ENCODE data around the gene SNX25. TPM values are rescaled to one million over a fixed set of nuclear protein-coding genes. Genes with fewer than 3 reads are reported as not detected.

Gene SNX25
- total and polyA plus RNA-seq, 10 of the 15 experiments (the other 5 are each of a cell fraction or from before 2014, with no cell fraction given), result 11.2 to 117 (median 62.8) TPM

DNA sequence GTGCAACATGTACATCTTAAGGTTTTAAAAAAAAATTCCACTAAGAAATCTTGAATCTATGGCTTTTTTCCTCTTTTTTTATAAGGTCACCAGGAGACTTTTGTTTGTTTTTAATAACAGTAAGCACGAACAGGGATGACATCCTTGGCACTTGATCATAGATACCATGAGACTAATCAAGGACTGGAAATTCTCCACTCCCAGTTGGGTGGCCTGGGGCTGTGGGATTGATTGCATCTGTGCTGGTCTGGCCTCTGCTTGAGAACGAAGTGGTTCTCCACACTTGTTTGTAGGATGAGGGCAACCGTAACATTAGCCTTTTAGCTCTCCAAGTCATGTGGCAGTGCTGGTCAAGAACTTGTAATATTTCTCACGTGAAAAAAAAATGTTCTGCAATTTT lies 35.4 kb downstream of the SNX25 start:
- DNase-seq (ENCODE audit: low read depth, low spot score) (no peak), ATAC-seq (no peak), FAIRE-seq (no peak)
- in situ Hi-C loops (cut with MboI) (no loop called here), intact Hi-C loops (cut with micrococcal nuclease; ENCODE audit: unreplicated experiment) (no loop called here)
- TF ChIP-seq REST (IDR thresholded peaks at IDR 0.05; ENCODE audit: low read depth, low read length) (no peak), NR2C1 (IDR thresholded peaks at IDR 0.05) (no peak), MTA3 (IDR thresholded peaks at IDR 0.05; ENCODE audit: borderline replicate concordance, low read length) (no peak), NBN (IDR thresholded peaks at IDR 0.05) (no peak), LARP7 (IDR thresholded peaks at IDR 0.05) (no peak), BCL3 (IDR thresholded peaks at IDR 0.05; ENCODE audit: borderline replicate concordance, insufficient read depth, low read depth, low read length, poor library complexity, severe bottlenecking) (no peak), POLR2A (IDR thresholded peaks at IDR 0.05; ENCODE audit: low read depth, low read length) (no peak), CREM (IDR thresholded peaks at IDR 0.05; ENCODE audit: low read depth) (no peak), ZNF274 (IDR thresholded peaks at IDR 0.05; ENCODE audit: insufficient read depth, insufficient read length) (no peak), BMI1 (IDR thresholded peaks at IDR 0.05; ENCODE audit: borderline replicate concordance) (no peak), ZNF622 (IDR thresholded peaks at IDR 0.05) (no peak), BACH1 (IDR thresholded peaks at IDR 0.05; ENCODE audit: borderline replicate concordance) (no peak), KAT2A (conservative IDR thresholded peaks at IDR 0.05; ENCODE audit: control insufficient read depth, low read depth, low read length) (no peak)
- TF ChIP-seq, protein P1, sequence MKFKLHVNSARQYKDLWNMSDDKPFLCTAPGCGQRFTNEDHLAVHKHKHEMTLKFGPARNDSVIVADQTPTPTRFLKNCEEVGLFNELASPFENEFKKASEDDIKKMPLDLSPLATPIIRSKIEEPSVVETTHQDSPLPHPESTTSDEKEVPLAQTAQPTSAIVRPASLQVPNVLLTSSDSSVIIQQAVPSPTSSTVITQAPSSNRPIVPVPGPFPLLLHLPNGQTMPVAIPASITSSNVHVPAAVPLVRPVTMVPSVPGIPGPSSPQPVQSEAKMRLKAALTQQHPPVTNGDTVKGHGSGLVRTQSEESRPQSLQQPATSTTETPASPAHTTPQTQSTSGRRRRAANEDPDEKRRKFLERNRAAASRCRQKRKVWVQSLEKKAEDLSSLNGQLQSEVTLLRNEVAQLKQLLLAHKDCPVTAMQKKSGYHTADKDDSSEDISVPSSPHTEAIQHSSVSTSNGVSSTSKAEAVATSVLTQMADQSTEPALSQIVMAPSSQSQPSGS (IDR thresholded peaks at IDR 0.05; ENCODE audit: low read length), result no peak
- TF ChIP-seq, protein P2, sequence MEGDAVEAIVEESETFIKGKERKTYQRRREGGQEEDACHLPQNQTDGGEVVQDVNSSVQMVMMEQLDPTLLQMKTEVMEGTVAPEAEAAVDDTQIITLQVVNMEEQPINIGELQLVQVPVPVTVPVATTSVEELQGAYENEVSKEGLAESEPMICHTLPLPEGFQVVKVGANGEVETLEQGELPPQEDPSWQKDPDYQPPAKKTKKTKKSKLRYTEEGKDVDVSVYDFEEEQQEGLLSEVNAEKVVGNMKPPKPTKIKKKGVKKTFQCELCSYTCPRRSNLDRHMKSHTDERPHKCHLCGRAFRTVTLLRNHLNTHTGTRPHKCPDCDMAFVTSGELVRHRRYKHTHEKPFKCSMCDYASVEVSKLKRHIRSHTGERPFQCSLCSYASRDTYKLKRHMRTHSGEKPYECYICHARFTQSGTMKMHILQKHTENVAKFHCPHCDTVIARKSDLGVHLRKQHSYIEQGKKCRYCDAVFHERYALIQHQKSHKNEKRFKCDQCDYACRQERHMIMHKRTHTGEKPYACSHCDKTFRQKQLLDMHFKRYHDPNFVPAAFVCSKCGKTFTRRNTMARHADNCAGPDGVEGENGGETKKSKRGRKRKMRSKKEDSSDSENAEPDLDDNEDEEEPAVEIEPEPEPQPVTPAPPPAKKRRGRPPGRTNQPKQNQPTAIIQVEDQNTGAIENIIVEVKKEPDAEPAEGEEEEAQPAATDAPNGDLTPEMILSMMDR (IDR thresholded peaks at IDR 0.05 in 2 of 3, conservative IDR thresholded peaks at IDR 0.05 in 1 of 3; ENCODE audit: control insufficient read depth in 2 of 3, extremely low read depth in 1 of 3, insufficient read depth in 1 of 3, low read depth in 3 of 3, low read length in 3 of 3), result no peak
- TF ChIP-seq, protein P3, sequence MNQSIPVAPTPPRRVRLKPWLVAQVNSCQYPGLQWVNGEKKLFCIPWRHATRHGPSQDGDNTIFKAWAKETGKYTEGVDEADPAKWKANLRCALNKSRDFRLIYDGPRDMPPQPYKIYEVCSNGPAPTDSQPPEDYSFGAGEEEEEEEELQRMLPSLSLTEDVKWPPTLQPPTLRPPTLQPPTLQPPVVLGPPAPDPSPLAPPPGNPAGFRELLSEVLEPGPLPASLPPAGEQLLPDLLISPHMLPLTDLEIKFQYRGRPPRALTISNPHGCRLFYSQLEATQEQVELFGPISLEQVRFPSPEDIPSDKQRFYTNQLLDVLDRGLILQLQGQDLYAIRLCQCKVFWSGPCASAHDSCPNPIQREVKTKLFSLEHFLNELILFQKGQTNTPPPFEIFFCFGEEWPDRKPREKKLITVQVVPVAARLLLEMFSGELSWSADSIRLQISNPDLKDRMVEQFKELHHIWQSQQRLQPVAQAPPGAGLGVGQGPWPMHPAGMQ (IDR thresholded peaks at IDR 0.05; ENCODE audit: borderline replicate concordance), result no peak
- H3K27me3 ChIP-seq (replicated peaks in 1 of 2; ENCODE audit: control insufficient read depth in 2 of 2, insufficient read depth in 2 of 2, low read length in 1 of 2), result no peaks in the 10 kb centered on the region
- no peak overlapping the region for H3K4me2 ChIP-seq (ENCODE audit: control insufficient read depth, insufficient read depth)
- no peak overlapping the region for H3K4me3 ChIP-seq
- ChIA-PET CTCF (interaction anchor here (0.6 to 0.7 kb wide), 2 partner anchors 11 to 1061 kb away, joined by 3 read pairs; no protein-coding TSS in a partner anchor), POLR2A (no interaction called here), RAD21 (ENCODE audit: unreplicated experiment) (no interaction called here), SMC1A (ENCODE audit: uncharacterized antibody, unreplicated experiment) (interaction anchor here (0.8 to 3.3 kb wide), 2 partner anchors 12 kb away, joined by 3 to 14 read pairs; no protein-coding TSS in a partner anchor)
- no peak overlapping the region for H3K9ac ChIP-seq (ENCODE audit: control insufficient read depth, insufficient read depth, low read length)
- peaks cover 69% of the 10 kb centered on the region for H3K79me2 ChIP-seq (ENCODE audit: control insufficient read depth, insufficient read depth, low read length)
- H3K27ac ChIP-seq (ENCODE audit: control insufficient read depth, insufficient read depth), result no peak overlapping the region
- 86% methylated on average over 4 of the region's 4 CpGs for WGBS (ENCODE audit: insufficient coverage, insufficient replicate concordance, low lambda C conversion rate, missing lambda C conversion rate)
- peaks cover 0 to 9% of the 10 kb centered on the region in 2 experiments; a peak in 3 of 4 replicates for H3K36me3 ChIP-seq (ENCODE audit: control insufficient read depth in 2 of 2, insufficient read depth in 2 of 2, low read length in 1 of 2)
- no peaks in the 10 kb centered on the region; the same call in 1 of the 2 replicates for H4K20me1 ChIP-seq (ENCODE audit: control insufficient read depth, insufficient read depth)
- peaks cover 5% of the 10 kb centered on the region for H3K4me1 ChIP-seq (ENCODE audit: control insufficient read depth, insufficient read depth, low read length)
- no TSS peak for BruUV-seq (replicated peaks)
- H2AFZ ChIP-seq (ENCODE audit: control insufficient read depth, low read depth, low read length), result no peak overlapping the region
- no peaks in the 10 kb centered on the region for H3K9me3 ChIP-seq (replicated peaks; ENCODE audit: control insufficient read depth, insufficient read depth, low read length)
